Tibial artery (tissue), 4 donors: Measurements from ENCODE around the gene UNC119.

Experiments used
- DNase-seq, 2 donors: peaks; one replicate each; pipeline ENCODE4 v3.0.0-alpha.2; 2019
- H3K27ac ChIP-seq, 2 donors: fragments of 200-600 bp; sonication (generic) in 1 of 2; 1 replicate in 1 of 2; 2 replicates in 1 of 2; pipeline ENCODE4 v1.5.1; 2018 to 2019; ENCODE audit warnings: mild to moderate bottlenecking in 1 of 2
- H3K27me3 ChIP-seq, 2 donors: fragments of 200-600 bp; sonication (generic) in 1 of 2; one replicate each; pipeline versions ENCODE4 v1.5.1 to v1.6.0; 2016 to 2019
- H3K36me3 ChIP-seq, 3 donors: fragments of 200-600 bp; sonication (generic) in 2 of 3; one replicate each; pipeline ENCODE4 v1.5.1; 2016 to 2019; ENCODE audit warnings: mild to moderate bottlenecking in 2 of 3
- H3K4me1 ChIP-seq, 4 donors: fragments of 200-600 bp; sonication (generic) in 2 of 4; 1 replicate in 3 of 4; 2 replicates in 1 of 4; pipeline ENCODE4 v1.5.1; 2016 to 2019
- H3K4me3 ChIP-seq, 2 donors: fragments of 200-600 bp; sonication (generic) in 1 of 2; 1 replicate in 1 of 2; 2 replicates in 1 of 2; pipeline ENCODE4 v1.5.1; 2018 to 2019; ENCODE audit warnings: mild to moderate bottlenecking in 2 of 2
- H3K9me3 ChIP-seq, 3 donors: fragments of 200-600 bp; sonication (generic) in 1 of 3; one replicate each; pipeline ENCODE4 v1.5.1; 2016 to 2019
- intact Hi-C: fragments of 100-400 bp; cut with DNase I; formaldehyde crosslinking; loops from one replicate; pipeline ENCODE4 v1.15.0; 2023; ENCODE audit warnings: low total_unique reads
- TF ChIP-seq, protein P1 (sequence below), 2 experiments: fragments of 200-600 bp in 1 of 2; fragments of 450-650 bp in 1 of 2; IDR thresholded peaks; one replicate each; pipeline ENCODE4 v1.5.1; 2017 to 2019; ENCODE audit warnings: antibody characterized with exemption in 2 of 2, mild to moderate bottlenecking in 1 of 2, moderate library complexity in 1 of 2

UNC119 gene

DNA sequence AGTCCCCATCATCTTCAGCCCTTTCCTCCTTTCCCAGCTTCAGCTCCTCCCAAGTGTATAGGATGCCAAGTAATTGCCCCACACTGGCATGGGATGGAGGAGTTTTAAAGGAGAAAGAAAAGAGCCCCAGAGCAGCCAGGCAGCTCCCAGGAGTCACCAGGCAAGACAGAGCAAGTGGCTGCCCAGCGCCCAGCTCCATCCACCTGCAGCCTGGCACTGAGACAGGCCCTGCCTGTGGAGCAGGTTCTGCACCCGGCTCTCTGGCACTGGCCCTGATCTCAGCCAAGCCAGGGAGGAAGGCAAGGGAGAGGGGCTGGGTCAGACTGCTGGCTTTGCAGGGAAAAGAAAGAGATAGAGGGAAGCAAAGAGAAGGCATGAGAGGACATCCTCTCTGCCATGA, 24.6 kb downstream of the UNC119 start:
- Histone ChIP-seq H3K4me3 (no peak overlapping the region), H3K4me1 (peaks cover 0 to 27% (median 3%) of the 10 kb centered on the region in 4 donors), H3K9me3 (no peaks in the 10 kb centered on the region), H3K36me3 (no peaks in the 10 kb centered on the region), H3K27me3 (peaks cover 0 to 18% of the 10 kb centered on the region in 2 donors), H3K27ac (no peak overlapping the region)
- intact Hi-C loops, result no loop called here
- no peak for DNase-seq
- TF ChIP-seq, protein P1, sequence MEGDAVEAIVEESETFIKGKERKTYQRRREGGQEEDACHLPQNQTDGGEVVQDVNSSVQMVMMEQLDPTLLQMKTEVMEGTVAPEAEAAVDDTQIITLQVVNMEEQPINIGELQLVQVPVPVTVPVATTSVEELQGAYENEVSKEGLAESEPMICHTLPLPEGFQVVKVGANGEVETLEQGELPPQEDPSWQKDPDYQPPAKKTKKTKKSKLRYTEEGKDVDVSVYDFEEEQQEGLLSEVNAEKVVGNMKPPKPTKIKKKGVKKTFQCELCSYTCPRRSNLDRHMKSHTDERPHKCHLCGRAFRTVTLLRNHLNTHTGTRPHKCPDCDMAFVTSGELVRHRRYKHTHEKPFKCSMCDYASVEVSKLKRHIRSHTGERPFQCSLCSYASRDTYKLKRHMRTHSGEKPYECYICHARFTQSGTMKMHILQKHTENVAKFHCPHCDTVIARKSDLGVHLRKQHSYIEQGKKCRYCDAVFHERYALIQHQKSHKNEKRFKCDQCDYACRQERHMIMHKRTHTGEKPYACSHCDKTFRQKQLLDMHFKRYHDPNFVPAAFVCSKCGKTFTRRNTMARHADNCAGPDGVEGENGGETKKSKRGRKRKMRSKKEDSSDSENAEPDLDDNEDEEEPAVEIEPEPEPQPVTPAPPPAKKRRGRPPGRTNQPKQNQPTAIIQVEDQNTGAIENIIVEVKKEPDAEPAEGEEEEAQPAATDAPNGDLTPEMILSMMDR (IDR thresholded peaks at IDR 0.05), result no peak

DNA sequence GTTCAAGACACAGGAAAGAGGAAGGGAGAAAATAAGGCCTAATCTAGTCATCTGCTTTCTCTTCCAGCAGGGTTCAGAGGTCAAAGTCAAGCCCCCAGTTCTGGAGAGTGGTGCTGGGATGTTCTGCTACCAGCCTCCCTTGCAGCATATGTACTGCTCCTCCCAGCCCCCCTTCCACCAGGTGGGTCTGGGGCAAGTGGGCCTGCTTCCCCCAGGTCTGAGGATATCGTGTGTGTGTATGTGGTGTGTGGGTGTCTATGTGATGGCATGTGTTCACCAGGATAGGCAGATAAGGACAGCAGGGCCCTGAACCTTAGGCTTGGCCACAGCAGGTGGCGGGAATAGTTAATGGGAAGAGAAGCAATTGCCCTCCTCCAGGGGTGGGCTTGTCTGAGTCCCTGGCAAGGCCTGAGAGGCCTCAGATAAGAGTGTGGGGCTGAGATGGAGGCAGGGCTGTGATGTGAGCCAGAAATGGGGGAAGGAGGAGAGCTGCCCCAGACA, 25.2 kb downstream of the UNC119 start:
- Histone ChIP-seq H3K9me3 (no peaks in the 10 kb centered on the region), H3K27ac (no peak overlapping the region), H3K36me3 (no peaks in the 10 kb centered on the region), H3K4me3 (no peak overlapping the region), H3K4me1 (peaks cover 0 to 25% (median 4%) of the 10 kb centered on the region in 4 donors), H3K27me3 (peaks cover 0 to 13% of the 10 kb centered on the region in 2 donors)
- DNase-seq, result no peak
- TF ChIP-seq, protein P1 (IDR thresholded peaks at IDR 0.05), result no peak
- intact Hi-C loops, result no loop called here

DNA sequence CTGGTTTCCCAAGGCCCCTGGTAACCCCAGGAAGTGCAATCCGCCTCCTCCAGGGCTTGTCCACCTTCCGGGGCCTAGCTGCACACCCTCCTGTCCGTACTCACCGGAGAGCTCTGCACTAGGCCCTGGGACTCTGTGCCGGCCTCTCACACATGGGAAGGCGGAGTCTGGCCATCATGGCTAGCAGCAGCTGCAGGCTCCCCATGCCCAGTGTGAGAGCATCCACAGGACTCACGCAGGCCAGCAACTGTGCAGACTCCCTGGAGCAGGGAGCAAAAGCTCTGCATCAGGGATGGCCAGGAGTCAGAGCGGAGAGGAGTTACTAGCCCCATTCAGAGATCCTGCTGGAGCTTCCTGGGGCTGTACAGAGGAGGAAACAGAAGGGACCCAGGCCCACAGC, 26.0 kb downstream of the UNC119 start:
- H3K27ac ChIP-seq, result no peak overlapping the region
- H3K4me1 ChIP-seq, result peaks cover 0 to 25% (median 5%) of the 10 kb centered on the region in 4 donors
- TF ChIP-seq, protein P1 (IDR thresholded peaks at IDR 0.05), result no peak
- H3K27me3 ChIP-seq, result peaks cover 0 to 11% of the 10 kb centered on the region in 2 donors
- no peaks in the 10 kb centered on the region for H3K36me3 ChIP-seq
- no peaks in the 10 kb centered on the region for H3K9me3 ChIP-seq
- H3K4me3 ChIP-seq, result no peak overlapping the region
- DNase-seq, result no peak
- intact Hi-C loops, result no loop called here

DNA sequence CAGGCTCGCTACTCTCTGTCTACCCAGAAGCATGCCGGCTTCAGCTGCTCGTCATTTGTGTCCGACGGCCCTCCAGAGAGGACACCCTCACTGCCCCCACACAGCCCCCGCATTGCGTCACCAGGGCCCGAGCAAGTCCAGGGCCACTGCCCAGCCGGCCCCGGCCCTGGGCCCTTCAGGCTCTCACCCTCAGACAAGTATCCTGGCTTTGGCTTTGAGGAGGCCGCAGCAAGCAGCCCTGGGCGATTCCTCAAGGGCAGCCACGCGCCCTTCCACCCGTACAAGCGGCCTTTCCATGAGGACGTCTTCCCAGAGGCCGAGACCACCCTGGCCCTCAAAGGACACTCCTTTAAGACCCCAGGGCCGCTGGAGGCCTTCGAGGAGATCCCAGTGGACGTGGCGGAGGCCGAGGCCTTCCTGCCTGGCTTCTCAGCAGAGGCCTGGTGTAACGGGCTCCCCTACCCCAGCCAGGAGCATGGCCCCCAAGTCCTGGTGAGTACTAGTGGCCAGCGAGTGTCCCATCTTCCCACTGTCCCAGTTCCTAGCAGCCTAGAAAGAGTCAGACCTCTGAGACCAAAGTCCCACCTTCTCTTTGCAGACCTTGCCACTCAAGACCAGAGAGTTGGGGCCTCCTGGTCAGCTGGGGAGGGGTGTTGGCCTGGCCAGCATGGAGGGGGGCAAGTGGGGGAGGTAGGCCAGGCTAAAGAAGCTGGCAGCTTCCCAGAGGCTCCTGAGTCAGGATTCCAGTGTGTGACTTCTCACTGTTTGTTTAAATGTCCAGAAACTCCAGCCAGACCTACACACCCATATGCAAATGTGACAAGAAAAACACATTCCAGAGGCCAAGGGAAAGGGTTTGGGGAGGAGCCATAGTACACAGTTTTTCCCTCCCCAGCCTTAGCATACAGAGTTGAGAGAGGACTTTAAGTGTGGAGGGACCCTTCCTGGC, 27.7 kb downstream of the UNC119 start:
- H3K27me3 ChIP-seq, result no peaks in the 10 kb centered on the region
- H3K4me1 ChIP-seq, result peaks cover 0 to 25% (median 5%) of the 10 kb centered on the region in 4 donors
- H3K4me3 ChIP-seq, result no peak overlapping the region
- H3K36me3 ChIP-seq, result no peaks in the 10 kb centered on the region
- intact Hi-C loops, result no loop called here
- TF ChIP-seq, protein P1 (IDR thresholded peaks at IDR 0.05), result no peak
- H3K9me3 ChIP-seq, result no peaks in the 10 kb centered on the region
- H3K27ac ChIP-seq, result no peak overlapping the region
- DNase-seq, result no peak

DNA sequence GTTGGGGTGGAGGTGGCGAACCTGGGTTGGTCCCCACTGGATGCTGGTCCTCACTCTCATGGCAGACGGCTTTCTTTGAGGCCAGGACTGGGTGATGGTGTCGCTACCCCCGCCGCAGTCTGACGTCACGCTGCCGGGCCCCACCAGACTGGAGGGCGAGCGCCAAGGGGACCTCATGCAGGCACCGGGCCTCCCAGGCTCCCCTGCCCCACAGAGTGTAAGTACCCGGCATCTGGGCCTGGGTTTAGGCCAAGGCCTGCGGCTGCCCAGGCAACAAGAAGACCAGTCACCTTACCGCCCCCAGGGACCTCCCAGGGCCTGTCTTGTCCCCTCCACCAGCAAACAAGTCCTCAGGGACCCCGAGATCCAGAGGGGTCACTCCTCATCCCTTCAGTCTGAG, 28.5 kb downstream of the UNC119 start:
- intact Hi-C loops, result no loop called here
- Histone ChIP-seq H3K9me3 (no peaks in the 10 kb centered on the region), H3K27me3 (no peaks in the 10 kb centered on the region), H3K36me3 (no peaks in the 10 kb centered on the region), H3K4me3 (no peak overlapping the region), H3K27ac (no peak overlapping the region), H3K4me1 (peaks cover 0 to 25% (median 5%) of the 10 kb centered on the region in 4 donors)
- TF ChIP-seq, protein P1 (IDR thresholded peaks at IDR 0.05), result no peak
- no peak for DNase-seq
